Measurements from ENCODE around the gene ACOT2. TPM values are rescaled to one million over a fixed set of nuclear protein-coding genes. Genes with fewer than 3 reads are reported as not detected.
"Not testable (repeated sequence)": the region's sequence is repeated elsewhere in the genome, so short reads cannot be mapped to it uniquely, and the experiment has no call there.

The ACOT2 gene
- polyA plus RNA-seq, 1 donor: 27.3 TPM

DNA sequence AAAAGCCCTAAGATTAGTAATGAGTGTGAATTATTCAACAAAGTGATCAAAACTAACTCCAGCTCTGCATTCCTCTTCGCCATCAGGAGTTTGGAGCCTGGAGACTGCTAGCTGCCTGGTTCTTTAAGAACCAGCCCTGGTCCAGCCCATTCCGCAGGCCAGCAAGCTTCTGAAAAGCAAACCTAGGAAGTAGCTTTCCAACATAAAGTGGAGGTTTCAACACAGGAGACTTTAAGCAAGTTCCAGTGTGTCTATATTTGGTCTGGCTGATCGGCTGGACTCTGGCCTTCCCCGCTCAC is 178 bp upstream of the ACOT2 start:
- DNase-seq: not testable (repeated sequence)

DNA sequence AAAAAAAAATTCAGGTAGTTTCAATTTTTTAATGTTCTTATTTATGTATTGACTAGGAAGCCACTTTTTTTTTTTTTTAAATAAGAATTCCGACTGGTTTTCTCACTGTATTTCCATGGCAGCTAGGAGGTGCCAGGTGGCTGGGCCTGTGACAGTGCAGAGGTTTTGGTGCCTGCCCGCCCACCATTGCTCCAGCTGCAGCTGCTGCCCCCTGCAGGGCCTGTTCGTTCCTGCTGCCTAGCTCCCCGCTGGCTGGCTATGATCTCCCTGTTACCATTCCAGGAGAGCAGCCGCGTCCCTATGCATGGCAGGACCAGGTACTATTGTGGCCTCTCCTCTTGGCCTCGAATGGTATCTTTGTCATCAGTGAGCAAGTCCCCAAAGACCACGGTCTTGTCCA is 1.9 kb downstream of the ACOT2 start:
- peak; percentile 17 for DNase-seq

DNA sequence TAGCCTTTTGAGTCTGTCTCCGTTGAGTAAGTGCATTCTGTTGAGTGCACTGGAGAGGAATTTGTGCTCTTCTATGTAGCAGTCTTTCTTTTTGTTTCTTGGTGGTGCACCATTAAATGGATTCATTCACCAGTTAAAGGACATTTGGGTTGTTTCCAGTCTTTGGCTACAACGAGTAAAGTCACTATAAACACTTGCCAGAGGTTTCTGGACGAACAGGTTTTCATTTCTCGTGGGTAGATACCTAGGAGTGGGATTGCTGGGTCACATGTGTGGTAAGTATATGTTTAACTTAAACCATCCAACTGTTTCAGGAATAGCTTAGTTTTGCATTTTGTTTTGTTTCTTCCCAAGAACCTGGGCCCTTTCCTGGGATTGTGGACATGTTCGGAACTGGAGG is 4.0 kb downstream of the ACOT2 start:
- DNase-seq: not testable (repeated sequence)

DNA sequence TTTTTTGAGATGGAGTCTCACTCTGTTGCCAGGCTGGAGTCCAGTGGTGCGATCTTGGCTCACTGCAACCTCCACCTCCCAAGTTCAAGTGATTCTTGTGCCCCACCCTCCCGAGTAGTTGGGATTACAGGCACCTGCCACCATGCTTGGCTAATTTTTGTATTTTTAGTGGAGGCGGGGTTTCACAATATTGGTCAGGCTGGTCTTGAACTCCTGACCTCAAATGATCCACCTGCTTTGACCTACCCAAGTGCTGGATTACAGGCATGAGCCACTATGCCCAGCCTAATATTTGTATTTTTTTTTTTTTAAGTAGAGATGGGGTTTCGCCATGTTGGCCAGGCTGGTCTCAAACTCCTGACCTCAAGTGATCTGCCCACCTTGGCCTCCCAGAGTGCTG is 4.7 kb downstream of the ACOT2 start:
- not testable (repeated sequence) for DNase-seq

DNA sequence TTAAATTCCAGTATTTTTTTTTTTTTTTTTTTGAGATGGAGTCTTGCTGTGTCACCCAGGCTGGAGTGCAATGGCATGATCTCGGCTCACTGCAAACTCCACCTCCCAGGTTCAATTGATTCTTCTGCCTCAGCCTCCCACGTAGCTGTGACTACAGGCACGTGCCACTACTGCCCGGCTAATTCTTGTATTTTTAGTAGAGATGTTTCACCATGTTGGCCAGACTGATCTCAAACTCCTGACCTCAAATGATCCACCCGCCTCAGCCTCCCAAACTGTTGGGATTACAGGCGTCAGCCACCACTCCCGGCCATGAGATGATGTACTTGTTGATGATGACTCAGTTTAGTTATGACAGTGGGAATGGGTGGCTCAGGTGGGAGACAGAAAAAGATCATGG is 5.2 kb downstream of the ACOT2 start:
- not testable (repeated sequence) for DNase-seq

DNA sequence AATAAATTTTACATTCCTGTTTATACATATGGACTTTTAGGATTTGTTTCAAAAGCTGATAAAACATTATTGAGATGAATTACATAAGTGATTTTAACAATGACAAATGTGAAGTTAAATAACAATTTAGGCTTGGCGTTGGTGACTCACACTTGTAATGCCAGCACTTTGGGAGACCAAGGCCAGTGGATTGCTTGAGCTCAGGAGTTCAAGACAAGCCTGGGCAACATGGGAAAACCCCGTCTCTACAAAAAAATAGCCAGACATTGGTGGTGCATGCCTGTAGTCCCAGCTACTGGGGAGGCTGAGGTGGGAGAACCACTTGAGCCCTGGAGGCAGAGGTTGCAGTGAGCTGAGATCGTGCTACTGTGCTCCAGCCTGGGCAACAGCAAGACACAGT is 7.4 kb downstream of the ACOT2 start:
- DNase-seq: no peak

DNA sequence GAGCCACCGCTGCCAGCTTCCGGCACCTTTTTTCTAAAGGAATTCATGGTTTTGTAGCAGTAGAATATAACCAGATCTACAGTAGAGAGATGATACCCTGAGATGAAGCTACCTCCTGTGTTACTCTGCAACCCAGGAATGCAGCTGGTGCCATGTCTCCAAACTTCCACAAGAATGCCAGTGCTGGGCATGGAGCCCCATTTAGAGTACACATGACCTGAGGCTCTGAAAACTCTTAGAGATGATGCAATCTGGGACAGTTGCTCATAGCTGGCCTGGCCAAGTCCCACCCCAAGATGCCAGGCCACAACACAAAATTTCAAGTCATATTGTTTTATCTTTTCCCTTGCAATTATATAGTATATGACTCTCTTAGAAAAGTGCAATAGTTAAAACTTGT is 8.2 kb downstream of the ACOT2 start:
- DNase-seq: not testable (repeated sequence)

DNA sequence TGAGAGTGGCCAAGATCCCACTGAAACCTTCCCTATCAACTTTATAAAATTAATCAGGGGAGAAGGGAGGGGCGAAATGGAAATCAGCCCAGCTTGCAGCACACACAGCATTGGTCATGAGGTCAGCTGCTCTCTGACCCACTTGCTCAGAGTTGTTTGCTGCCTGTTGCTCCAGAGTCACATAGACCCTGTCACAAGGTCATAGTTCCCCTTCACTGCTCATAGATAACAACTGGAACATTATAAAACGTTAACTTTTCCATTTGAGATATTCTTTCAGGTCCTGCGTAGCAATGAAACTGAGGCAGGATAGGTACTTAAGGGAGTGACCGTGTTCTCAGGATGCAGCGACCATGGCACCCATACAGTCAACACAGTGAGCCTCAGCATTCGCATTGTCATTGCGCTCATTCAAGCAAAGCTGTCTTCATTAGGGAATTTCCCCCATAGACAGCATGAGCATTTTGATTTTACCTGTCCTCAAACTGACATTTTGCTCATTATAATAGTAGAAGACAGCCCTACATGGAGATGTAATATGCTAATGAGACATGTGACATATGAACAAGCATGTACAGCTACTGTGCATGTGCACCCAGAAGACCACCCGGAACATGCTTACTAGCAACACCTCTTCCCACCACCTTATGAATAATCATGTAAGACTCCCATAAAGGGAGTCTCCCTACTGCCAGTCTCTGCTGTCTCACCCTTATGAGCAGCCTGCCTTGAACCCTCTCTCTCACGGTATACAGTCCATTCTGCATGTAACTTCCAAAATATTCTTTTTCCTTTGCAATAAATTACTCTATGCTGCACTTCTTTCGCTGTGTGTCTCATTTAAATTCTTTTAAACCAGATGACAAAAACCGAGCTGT is 13.3 kb downstream of the ACOT2 start:
- not testable (repeated sequence) for DNase-seq

DNA sequence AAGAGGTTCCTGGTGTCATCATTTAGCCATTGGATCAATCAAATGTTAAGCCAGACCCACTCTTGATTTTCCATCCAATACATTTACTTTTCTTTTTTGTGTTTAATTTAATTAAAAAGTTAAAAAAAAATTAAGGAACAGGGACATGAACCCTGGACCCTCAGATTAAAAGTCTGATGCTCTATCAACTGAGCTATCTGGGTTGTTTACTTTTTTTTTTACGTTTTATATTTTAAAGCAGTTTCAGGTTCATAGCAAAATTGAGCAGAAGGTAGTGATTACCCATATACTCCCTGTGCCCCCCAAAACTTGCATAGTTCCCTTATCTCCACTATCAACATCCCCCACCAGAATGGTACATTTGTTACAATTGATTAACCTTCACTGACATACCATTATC is 19.7 kb downstream of the ACOT2 start:
- DNase-seq: no peak

DNA sequence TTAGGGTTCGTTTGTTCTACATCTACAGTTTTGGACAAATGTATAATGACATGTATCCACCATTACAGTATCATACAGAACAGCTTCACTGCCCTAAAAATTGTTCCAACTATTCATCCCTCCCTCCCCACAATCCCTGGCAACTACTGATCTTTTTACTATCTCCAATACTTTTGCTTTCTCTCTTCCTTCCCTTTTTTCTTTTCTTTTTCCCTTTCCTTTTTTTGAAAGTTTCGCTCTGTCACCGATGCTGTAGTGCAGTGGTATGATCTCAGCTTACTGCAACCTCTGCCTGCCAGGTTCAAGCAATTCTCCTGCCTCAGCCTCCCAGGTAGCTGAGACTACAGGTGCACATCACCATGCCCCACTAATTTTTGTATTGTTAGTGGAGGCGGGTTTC is 20.1 kb downstream of the ACOT2 start:
- DNase-seq: no peak

DNA sequence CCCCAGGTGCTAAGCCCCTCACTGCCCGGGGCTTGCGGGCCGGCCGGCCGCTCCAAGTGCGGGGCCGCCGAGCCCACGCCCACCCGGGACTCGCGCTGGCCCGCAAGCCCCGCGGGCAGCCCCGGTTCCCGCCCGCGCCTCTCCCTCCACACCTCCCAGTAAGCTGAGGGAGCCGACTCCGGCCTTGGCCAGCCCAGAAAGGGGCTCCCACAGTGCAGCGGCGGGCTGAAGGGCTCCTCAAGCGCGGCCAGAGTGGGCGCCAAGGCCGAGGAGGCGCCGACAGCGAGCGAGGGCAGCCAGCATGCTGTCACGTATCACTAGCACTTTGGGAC is 21.6 kb downstream of the ACOT2 start:
- DNase-seq: not testable (repeated sequence)

DNA sequence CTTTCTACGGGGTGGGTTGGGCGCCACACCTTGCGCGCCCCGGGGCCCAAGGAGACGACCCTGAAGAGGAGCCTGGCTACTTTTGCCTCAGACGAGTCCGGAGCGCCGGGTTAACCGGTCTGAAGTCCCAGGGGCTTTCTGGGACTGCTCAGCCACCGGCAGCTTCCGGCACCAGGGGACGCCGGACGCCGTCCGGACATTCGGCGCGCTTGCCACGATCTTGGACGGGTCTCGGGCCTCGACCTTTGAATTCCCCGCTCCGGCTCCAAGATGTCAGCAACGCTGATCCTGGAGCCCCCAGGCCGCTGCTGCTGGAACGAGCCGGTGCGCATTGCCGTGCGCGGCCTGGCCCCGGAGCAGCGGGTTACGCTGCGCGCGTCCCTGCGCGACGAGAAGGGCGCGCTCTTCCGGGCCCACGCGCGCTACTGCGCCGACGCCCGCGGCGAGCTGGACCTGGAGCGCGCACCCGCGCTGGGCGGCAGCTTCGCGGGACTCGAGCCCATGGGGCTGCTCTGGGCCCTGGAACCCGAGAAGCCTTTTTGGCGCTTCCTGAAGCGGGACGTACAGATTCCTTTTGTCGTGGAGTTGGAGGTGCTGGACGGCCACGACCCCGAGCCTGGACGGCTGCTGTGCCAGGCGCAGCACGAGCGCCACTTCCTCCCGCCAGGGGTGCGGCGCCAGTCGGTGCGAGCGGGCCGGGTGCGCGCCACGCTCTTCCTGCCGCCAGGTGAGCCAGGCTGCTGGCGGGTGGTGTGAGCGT is 22.9 kb downstream of the ACOT2 start, which contains the start of gene ACOT4:
TSS of gene ACOT4 (plus strand) at position 184 of the 760 bp plus-strand sequence. CDS start at position 271, 87 bp downstream.
- peak; percentile 61 for DNase-seq

DNA sequence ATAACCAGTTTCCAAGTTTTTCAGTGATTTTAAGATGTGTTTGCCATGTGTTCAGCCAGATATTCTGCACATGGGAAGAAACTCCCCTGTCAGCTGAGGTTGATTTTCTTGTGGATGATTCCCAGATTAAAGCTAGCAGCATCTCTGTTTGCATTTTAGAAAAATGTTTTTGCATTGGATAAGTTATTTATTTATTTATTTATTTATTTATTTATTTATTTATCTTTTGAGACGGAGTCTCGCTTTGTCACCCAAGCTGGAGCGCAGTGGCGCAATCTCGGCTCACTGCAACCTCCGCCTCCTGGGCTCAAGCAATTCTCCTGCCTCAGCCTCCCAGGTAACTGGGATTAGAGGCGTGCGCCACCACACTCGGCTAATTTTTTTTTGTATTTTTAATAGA is 25.5 kb downstream of the ACOT2 start:
- no peak for DNase-seq

DNA sequence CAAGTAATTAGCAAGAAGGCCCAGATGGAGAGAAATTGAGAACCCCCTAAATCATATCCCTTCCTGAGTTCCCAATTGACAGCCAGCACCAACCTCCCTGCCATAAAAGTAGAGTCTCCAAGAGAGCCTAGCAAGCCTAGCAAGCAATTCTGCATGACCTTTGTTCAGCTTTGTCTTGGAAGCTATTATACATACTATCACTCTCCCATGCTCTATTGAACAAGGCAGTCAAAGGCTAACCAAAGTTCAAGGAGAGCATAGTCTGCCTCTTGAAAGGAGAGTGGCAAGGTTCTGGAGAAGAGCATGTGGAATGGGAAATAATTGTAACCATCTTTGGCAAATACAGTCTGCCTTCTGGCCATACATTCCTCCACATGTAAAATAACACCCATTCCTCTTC is 30.5 kb downstream of the ACOT2 start:
- DNase-seq: no peak

DNA sequence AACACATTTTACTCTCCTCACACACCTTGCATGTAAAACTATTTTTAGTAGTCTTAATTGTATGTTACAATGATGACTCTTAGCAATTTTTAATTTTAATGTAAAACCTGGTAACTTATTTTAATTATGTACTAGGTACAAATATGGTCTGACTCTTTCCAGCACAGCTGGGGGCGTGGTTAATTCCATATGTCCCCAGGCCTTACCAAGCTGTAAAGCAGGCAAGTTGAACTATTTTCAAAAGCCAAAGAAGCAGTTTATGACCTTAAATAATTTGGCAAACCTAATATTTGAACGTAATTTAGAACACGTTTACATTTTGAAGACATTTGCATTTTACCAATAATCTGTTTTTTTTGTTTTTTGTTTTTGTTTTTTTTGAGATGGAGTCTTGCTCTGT is 34.0 kb downstream of the ACOT2 start:
- no peak for DNase-seq

DNA sequence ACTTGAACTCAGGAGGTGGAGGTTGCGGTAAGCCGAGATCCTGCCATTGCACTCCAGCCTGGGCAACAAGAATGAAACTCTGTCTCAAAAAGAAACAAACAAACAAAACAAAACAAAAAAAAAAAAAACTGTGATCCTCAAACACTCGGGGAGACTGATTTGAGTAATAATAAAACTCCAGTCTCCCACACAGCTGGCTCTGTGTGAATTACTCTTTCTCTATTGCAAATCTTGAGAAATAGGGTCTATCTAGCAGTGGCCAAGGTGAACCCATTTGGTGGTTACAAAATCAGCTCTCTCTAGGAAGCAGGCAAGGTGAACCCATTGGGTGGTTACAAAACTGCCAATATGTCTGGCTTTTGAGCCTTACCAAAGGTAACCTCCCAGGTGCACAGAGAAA is 37.3 kb downstream of the ACOT2 start:
- no peak for DNase-seq

DNA sequence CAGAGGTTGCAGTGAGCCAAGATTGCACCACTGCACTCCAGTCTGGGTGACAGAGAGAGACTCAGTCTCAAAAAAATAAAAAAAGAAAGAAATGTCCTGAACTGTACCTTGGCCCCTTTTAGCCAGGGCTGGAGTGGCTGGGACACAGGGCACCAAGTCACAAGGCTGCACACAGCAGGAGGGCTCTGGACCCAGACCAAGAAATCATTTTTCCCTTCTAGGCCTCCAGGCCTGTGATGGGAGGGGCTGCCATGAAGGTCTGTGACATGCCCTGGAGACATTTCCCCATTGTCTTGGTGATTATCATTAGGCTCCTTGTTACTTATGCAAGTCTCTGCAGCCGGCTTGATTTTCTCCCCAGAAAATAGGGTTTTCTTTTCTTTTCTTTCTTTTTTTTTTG is 38.2 kb downstream of the ACOT2 start:
- no peak for DNase-seq

DNA sequence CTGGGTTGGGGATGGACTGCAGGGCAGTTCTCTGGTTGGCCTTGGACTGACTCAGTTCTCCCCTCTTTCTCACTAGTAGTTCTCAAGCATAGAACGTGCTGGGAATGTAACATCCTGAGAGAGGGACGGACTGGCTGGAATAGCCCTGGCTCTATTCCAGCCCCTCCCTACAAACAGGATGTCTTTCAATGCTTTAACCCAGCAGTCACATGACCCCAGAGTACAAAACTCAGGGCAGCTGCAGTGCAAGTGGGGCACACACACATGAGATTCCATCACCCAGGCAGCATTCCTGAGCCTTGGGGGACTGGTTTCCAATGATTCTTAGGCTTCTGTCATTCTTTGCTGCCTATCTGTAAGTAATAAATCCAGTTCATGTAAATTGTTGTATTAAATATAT is 41.7 kb downstream of the ACOT2 start:
- no peak for DNase-seq

DNA sequence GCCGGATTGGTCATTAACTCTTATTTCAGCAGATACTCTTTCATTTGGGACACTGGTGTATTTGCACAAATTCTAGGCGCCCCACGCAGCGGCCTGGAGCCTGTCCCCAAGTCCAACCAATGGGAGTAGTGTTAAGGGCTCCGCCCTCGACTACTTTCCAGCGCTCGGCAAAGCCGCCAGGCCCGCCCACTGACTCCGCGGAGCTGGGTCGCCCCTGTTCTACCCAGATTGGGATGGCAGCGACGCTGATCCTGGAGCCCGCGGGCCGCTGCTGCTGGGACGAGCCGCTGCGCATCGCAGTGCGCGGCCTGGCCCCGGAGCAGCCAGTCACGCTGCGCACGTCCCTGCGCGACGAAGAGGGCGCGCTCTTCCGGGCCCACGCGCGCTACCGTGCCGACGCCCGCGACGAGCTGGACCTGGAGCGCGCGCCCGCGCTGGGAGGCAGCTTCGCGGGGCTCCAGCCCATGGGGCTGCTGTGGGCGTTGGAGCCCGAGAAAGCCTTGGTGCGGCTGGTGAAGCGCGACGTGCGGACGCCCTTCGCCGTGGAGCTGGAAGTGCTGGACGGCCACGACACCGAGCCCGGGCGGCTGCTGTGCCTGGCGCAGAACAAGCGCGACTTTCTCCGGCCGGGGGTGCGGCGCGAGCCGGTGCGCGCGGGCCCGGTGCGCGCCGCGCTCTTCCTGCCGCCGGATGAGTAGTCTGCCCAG is 43.5 kb downstream of the ACOT2 start, which contains the start of gene ACOT6:
TSS of gene ACOT6 (plus strand) at position 179 of the 707 bp plus-strand sequence. CDS start at position 234, 55 bp downstream.
- DNase-seq: peak; percentile 85

DNA sequence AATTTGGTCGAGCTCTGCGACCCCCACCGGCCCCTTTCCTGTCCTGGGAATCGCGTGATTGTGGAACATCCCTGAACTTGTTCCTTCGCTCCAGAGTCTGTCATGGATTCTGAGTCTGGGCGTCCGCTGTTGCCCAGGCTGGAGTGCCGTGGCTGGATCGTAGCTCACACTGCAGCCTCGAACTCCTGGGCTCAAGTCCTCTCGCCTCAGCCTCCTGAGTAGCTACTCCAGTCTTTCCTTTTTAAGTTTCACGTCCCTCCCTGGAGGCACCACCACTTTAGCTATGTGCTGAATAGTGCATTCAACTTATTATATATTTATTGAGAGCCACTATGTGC is 44.0 kb downstream of the ACOT2 start:
- no peak for DNase-seq

DNA sequence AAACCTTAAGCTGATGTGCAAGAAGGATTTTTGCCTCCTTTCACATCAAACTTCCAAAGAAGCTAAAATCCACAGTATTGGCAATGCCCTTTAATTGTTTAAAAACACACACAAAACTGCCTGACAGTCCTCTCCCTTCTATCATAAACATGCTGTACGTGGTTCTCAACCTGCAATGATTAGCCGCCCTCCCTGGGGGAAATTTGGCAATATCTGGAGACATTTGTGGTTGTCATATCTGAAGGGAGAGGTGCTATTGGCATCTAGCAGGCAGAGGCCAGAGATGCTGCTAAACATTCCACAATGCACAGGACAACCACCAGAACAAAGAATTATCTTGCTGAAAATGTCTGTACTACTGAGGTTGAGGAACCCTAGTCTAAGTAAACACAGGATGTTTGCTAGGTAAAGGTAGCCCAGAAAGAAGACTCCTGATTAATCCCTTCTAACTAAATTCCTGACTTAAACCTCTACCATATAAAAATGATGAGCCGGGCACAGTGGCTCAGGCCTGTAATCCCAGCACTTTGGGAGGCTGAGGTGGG is 44.5 kb downstream of the ACOT2 start:
- DNase-seq: no peak

DNA sequence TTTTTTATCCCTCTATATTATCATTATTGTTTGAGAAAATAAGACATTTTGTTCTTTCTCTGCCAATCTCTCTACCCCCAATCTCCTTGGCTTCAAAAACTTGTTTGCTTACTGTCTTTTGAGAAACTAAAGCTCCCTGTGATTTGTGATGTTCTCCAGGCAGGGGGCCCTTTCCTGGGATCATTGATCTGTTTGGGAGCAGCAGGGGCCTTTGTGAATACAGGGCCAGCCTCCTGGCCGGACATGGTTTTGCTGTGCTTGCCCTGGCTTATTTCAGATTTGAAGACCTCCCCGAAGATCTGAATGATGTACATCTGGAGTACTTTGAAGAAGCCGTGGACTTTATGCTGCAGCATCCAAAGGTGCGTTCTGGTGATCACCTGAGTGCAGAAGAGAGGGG is 47.8 kb downstream of the ACOT2 start:
- no peak for DNase-seq

DNA sequence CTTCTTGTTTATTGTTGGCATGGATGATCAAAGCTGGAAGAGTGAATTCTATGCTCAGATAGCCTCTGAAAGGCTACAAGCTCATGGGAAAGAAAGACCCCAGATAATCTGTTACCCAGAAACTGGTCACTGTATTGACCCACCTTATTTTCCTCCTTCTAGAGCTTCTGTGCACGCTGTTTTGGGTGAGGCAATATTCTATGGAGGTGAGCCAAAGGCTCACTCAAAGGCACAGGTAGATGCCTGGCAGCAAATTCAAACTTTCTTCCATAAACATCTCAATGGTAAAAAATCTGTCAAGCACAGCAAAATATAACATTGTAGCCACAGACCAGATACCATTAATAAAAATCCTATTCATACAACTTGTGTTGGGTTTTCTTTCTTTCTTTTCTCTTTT is 50.5 kb downstream of the ACOT2 start:
- no peak for DNase-seq
